Chondrocyte (in vitro differentiated cells): ENCODE data around the gene MRPL19. TPM values are rescaled to one million over a fixed set of nuclear protein-coding genes. Genes with fewer than 3 reads are reported as not detected.

ENCODE experiments used
- DNase-seq: peaks from one replicate; pipeline ENCODE4 v3.0.0; 2021; ENCODE audit warnings: mixed read lengths, low spot score
- H3K27ac Mint-ChIP-seq: one replicate; pipeline ENCODE4 v1.8.0; 2021; ENCODE audit warnings: mild to moderate bottlenecking, moderate library complexity, mixed read lengths; ENCODE audit not compliant: unreplicated experiment
- H3K27me3 Mint-ChIP-seq: 2 replicates; pipeline ENCODE4 v1.8.0; 2021; ENCODE audit warnings: low read depth, mixed read lengths
- H3K36me3 Mint-ChIP-seq: 2 replicates; pipeline ENCODE4 v1.8.0; 2021; ENCODE audit warnings: low read depth, mixed read lengths
- H3K4me1 Mint-ChIP-seq: 2 replicates; pipeline ENCODE4 v1.8.0; 2021; ENCODE audit warnings: low read depth, mild to moderate bottlenecking, mixed read lengths
- H3K4me3 Mint-ChIP-seq: one replicate; pipeline ENCODE4 v1.8.0; 2021; ENCODE audit warnings: mild to moderate bottlenecking, moderate library complexity, mixed read lengths; ENCODE audit not compliant: unreplicated experiment
- H3K9me3 Mint-ChIP-seq: 2 replicates; pipeline ENCODE4 v1.8.0; 2021; ENCODE audit warnings: low read depth, mixed read lengths
- total RNA-seq: library from RNA; stranded (reverse); gene quantifications from 3 replicates; pipeline ENCODE4 v1.2.1, GENCODE V29; 2021
- TF ChIP-seq, protein P1 (sequence below): fragments of 200-600 bp; sonication (generic); IDR thresholded peaks from 2 replicates; pipeline ENCODE4 v1.5.0; 2021; ENCODE audit warnings: antibody characterized with exemption, mild to moderate bottlenecking, moderate library complexity

MRPL19 gene
- total RNA-seq, 1 donor from 2014 or later = 43.5 TPM

DNA sequence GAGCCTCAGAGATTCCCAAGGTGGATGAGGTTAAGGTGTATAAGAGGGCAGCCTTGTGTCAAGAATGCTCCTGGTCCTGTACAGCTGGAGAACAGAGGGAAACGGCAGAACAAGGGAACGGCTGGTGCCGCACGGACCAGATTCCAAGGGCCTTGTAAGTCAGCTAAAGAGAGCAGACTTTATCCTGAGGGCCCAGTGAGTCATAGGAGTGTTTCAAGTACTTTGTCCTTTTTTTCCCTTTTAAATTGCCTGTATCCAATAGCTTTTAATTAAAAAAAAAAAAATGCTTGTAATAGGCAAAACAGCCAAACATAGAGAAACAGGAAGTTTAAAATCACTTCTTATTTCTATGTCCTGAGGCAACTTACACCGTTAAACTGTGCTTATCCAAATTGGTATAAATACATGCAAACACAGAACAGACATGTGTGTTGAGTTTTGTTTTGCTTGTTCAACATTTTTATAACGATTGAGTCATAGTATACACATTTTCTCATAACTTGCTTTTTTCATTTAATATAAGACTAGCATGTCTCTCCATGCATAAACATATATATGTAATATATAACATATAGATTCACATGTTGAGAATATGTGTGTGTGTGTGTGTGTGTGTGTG, 43.8 kb upstream of the MRPL19 start:
- Mint-ChIP-seq H3K27me3 (no peaks in the 10 kb centered on the region), H3K9me3 (no peaks in the 10 kb centered on the region), H3K27ac (peak overlapping the region; percentile 84), H3K4me1 (peaks cover 85% of the 10 kb centered on the region), H3K36me3 (no peaks in the 10 kb centered on the region), H3K4me3 (no peak overlapping the region)
- TF ChIP-seq, protein P1, sequence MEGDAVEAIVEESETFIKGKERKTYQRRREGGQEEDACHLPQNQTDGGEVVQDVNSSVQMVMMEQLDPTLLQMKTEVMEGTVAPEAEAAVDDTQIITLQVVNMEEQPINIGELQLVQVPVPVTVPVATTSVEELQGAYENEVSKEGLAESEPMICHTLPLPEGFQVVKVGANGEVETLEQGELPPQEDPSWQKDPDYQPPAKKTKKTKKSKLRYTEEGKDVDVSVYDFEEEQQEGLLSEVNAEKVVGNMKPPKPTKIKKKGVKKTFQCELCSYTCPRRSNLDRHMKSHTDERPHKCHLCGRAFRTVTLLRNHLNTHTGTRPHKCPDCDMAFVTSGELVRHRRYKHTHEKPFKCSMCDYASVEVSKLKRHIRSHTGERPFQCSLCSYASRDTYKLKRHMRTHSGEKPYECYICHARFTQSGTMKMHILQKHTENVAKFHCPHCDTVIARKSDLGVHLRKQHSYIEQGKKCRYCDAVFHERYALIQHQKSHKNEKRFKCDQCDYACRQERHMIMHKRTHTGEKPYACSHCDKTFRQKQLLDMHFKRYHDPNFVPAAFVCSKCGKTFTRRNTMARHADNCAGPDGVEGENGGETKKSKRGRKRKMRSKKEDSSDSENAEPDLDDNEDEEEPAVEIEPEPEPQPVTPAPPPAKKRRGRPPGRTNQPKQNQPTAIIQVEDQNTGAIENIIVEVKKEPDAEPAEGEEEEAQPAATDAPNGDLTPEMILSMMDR = no peak
- no peak for DNase-seq

DNA sequence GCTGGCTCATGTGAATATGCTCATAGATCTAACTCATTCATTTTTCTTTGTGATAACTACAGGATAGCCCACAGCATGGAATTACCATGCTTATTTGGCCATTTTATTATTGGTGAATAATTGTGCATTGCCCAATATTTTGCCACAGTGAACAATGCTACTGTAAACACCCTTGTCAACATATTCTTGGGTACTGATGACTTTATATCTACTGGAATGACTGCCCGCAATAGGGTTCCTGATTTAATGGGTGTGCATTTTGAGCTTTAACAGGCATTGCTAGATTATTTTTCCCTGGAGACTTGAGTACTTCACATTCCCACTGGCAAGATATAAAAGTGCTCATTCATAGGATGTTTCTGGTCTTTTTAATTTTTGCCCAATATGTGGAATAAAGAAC, 43.1 kb upstream of the MRPL19 start:
- TF ChIP-seq, protein P1 = no peak
- Mint-ChIP-seq H3K36me3 (no peaks in the 10 kb centered on the region), H3K27ac (peak overlapping the region; percentile 65), H3K27me3 (no peaks in the 10 kb centered on the region), H3K4me3 (no peak overlapping the region), H3K4me1 (peaks cover 87% of the 10 kb centered on the region), H3K9me3 (no peaks in the 10 kb centered on the region)
- no peak for DNase-seq

GRCh38 chr2:75604484-75604883, 42.1 kb upstream of the MRPL19 start:
- H3K27ac Mint-ChIP-seq = peak overlapping the region; percentile 34
- no peaks in the 10 kb centered on the region for H3K27me3 Mint-ChIP-seq
- TF ChIP-seq, protein P1 = no peak
- H3K4me3 Mint-ChIP-seq = no peak overlapping the region
- H3K36me3 Mint-ChIP-seq = no peaks in the 10 kb centered on the region
- peaks cover 89% of the 10 kb centered on the region for H3K4me1 Mint-ChIP-seq
- no peak for DNase-seq
- H3K9me3 Mint-ChIP-seq = no peaks in the 10 kb centered on the region

DNA sequence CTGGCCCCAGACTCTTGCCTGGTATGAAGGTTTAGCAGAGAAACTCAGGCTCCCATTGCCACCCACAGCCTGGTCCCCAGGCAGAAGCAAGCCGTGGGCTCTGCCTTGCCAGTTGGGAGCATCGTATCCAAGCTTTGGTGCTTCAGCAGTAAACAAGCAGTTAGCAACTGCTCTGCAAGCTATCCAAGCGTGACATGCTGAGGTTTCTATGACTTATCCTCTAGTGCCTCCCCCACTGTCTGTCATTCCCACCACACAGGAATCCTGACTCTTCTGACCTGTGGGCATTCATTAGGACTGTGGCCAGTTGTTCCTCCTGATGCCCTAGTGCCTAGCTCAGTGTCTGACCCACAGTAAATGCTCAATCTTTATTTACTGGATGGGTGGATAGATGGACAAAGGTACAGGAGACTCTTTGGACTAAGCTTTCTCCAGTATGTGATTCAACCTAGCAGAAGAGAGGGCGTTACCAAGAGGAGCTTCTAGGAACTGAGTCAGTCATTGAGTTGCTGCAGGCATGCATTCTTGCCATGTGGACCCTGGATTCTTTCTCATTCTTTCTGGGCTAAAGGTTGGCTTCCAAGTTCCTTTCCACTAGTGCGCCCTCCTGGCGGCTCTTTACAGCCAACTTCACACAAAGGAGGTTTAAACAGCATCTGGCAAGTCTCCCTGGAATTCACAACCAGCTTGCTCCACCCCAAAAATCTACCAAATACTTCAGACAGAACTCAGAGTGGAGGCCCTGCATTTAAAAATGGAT, 40.6 kb upstream of the MRPL19 start:
- Mint-ChIP-seq H3K27ac (peak overlapping the region; percentile 82), H3K27me3 (no peaks in the 10 kb centered on the region), H3K36me3 (no peaks in the 10 kb centered on the region), H3K4me3 (no peak overlapping the region), H3K9me3 (no peaks in the 10 kb centered on the region), H3K4me1 (peaks cover 77% of the 10 kb centered on the region)
- no peak for DNase-seq
- TF ChIP-seq, protein P1 = peak; percentile 68

DNA sequence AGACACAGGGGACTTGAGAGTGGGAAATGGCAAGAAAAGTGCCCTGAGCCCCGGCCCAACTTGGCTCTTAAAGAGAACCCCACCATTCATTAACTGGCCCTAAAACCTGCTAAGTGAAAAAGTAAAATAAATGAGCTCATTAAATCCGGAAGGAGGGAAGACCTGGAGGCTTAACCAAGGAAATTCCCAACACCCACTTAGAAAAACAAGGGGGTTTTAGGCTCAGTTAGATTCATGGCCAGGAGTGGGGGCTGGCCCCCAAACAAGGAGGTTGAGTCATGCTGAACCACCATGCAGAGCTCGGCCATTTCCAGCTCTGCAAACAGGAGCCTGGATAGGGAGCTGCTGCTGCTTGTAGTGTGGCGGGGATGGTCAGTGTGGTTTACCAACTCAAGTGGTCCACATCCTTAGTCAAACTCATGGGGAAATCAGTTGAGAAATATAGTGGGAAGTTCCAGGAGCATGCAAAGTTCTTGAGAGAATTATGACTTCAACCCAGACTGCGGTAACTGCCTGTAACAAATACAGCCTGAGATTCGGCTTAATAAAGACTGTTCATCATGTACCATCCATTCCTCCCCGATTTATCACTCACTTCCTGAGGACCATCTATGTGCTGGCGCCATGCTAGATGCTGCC, 39.7 kb upstream of the MRPL19 start:
- H3K27ac Mint-ChIP-seq = peak overlapping the region; percentile 82
- TF ChIP-seq, protein P1 = no peak
- H3K36me3 Mint-ChIP-seq = no peaks in the 10 kb centered on the region
- no peak for DNase-seq
- no peaks in the 10 kb centered on the region for H3K9me3 Mint-ChIP-seq
- no peak overlapping the region for H3K4me3 Mint-ChIP-seq
- no peaks in the 10 kb centered on the region for H3K27me3 Mint-ChIP-seq
- H3K4me1 Mint-ChIP-seq = peaks cover 69% of the 10 kb centered on the region
